Measurements from ENCODE around the gene FADS2.

The FADS2 gene

GRCh38 chr11:61797263-61797944 is 30.7 kb upstream of the FADS2 start:
- Histone ChIP-seq H3K4me3 (peak overlapping the region in 1 of 2 donors; percentile 11), H3K27ac (peak overlapping the region; percentile 55 to 68), H3K4me1 (peaks cover 0 to 21% (median 7%) of the 10 kb centered on the region in 4 donors), H3K36me3 (peaks cover 8 to 22% (median 11%) of the 10 kb centered on the region in 3 donors), H3K27me3 (no peaks in the 10 kb centered on the region), H3K9me3 (no peaks in the 10 kb centered on the region)
- TF ChIP-seq CTCF (IDR thresholded peaks at IDR 0.05) = peak; percentile 80 to 92
- peak; percentile 85 to 86 for DNase-seq
- intact Hi-C loops (cut with DNase I; ENCODE audit: low total_unique reads) = loop anchor here (5.0 to 10.0 kb wide), 3 partner anchors 90 to 307 kb away; no protein-coding TSS in a partner anchor

GRCh38 chr11:61799665-61800284 is 28.3 kb upstream of the FADS2 start:
- TF ChIP-seq CTCF (IDR thresholded peaks at IDR 0.05) = no peak
- Histone ChIP-seq H3K36me3 (peaks cover 24 to 45% (median 32%) of the 10 kb centered on the region in 3 donors), H3K9me3 (no peaks in the 10 kb centered on the region), H3K4me1 (peaks cover 0 to 8% (median 0%) of the 10 kb centered on the region in 4 donors), H3K4me3 (no peak overlapping the region), H3K27me3 (no peaks in the 10 kb centered on the region), H3K27ac (no peak overlapping the region)
- intact Hi-C loops (cut with DNase I; ENCODE audit: low total_unique reads) = loop anchor here (5.0 to 10.0 kb wide), 3 partner anchors 88 to 305 kb away; no protein-coding TSS in a partner anchor
- no peak for DNase-seq

GRCh38 chr11:61800331-61801281 is 27.5 kb upstream of the FADS2 start:
- TF ChIP-seq CTCF (IDR thresholded peaks at IDR 0.05) = no peak
- intact Hi-C loops (cut with DNase I; ENCODE audit: low total_unique reads) = no loop called here
- Histone ChIP-seq H3K9me3 (no peaks in the 10 kb centered on the region), H3K4me1 (peaks cover 0 to 8% (median 0%) of the 10 kb centered on the region in 4 donors), H3K4me3 (no peak overlapping the region), H3K27ac (no peak overlapping the region), H3K27me3 (no peaks in the 10 kb centered on the region), H3K36me3 (peaks cover 31 to 49% (median 38%) of the 10 kb centered on the region in 3 donors)
- DNase-seq = no peak

- H3K9me3 ChIP-seq = no peaks in the 10 kb centered on the region
- TF ChIP-seq CTCF (IDR thresholded peaks at IDR 0.05) = no peak
- intact Hi-C loops (cut with DNase I; ENCODE audit: low total_unique reads) = no loop called here
- H3K27me3 ChIP-seq = no peaks in the 10 kb centered on the region
- H3K4me1 ChIP-seq = peaks cover 0 to 5% (median 0%) of the 10 kb centered on the region in 4 donors
- H3K4me3 ChIP-seq = no peak overlapping the region
- peaks cover 43 to 60% (median 47%) of the 10 kb centered on the region in 3 donors for H3K36me3 ChIP-seq
- no peak for DNase-seq
- no peak overlapping the region for H3K27ac ChIP-seq
Measured at GRCh38 chr11:61802605-61803004, 25.5 kb upstream of the FADS2 start.

- no peaks in the 10 kb centered on the region for H3K9me3 ChIP-seq
- TF ChIP-seq CTCF (IDR thresholded peaks at IDR 0.05) = no peak
- H3K27ac ChIP-seq = no peak overlapping the region
- H3K4me1 ChIP-seq = no peaks in the 10 kb centered on the region
- H3K4me3 ChIP-seq = no peak overlapping the region
- H3K27me3 ChIP-seq = no peaks in the 10 kb centered on the region
- no peak for DNase-seq
- intact Hi-C loops (cut with DNase I; ENCODE audit: low total_unique reads) = no loop called here
- H3K36me3 ChIP-seq = peaks cover 51 to 74% (median 61%) of the 10 kb centered on the region in 3 donors
Measured at GRCh38 chr11:61803889-61804647, 24.0 kb upstream of the FADS2 start.

Data from tibial artery (tissue), 4 donors.